A673 (cell line): ENCODE results near the gene ACTL6B.

ENCODE experiments used
- EZH2 ChIP-seq: fragments of 200-600 bp; sonication (generic); IDR thresholded peaks from 2 replicates; pipeline ENCODE4 v1.6.1; 2017; ENCODE audit warnings: borderline replicate concordance, low read depth, mild to moderate bottlenecking, mixed read lengths, antibody characterized with exemption, low read length; ENCODE audit not compliant: poor library complexity, severe bottlenecking
- TF ChIP-seq, protein P1 (sequence below): fragments of 300-800, 200-600 bp; sonication (generic); conservative IDR thresholded peaks from 2 replicates; pipeline ENCODE4 v1.5.1; 2017; ENCODE audit warnings: low read depth, mild to moderate bottlenecking, antibody characterized with exemption, low read length, moderate library complexity, mixed read lengths

- TF ChIP-seq, protein P1, sequence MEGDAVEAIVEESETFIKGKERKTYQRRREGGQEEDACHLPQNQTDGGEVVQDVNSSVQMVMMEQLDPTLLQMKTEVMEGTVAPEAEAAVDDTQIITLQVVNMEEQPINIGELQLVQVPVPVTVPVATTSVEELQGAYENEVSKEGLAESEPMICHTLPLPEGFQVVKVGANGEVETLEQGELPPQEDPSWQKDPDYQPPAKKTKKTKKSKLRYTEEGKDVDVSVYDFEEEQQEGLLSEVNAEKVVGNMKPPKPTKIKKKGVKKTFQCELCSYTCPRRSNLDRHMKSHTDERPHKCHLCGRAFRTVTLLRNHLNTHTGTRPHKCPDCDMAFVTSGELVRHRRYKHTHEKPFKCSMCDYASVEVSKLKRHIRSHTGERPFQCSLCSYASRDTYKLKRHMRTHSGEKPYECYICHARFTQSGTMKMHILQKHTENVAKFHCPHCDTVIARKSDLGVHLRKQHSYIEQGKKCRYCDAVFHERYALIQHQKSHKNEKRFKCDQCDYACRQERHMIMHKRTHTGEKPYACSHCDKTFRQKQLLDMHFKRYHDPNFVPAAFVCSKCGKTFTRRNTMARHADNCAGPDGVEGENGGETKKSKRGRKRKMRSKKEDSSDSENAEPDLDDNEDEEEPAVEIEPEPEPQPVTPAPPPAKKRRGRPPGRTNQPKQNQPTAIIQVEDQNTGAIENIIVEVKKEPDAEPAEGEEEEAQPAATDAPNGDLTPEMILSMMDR = peak; percentile 49
- no peak for TF ChIP-seq EZH2
These were observed 27.0 kb downstream of the ACTL6B start for GRCh38 chr7:100629117-100629716.
